HepG2 (cell line): ENCODE results near the gene TLR1. TPM values are rescaled to one million over a fixed set of nuclear protein-coding genes. Genes with fewer than 3 reads are reported as not detected.

ENCODE experiments used
- ATAC-seq: fragments of 200-7000 bp; cut with Tn5 transposase; 3 replicates; pipeline ENCODE4 v1.9.1; 2020; ENCODE audit warnings: mild to moderate bottlenecking, moderate library complexity
- BruUV-seq: library from RNA; stranded (reverse); fragments of 400-500 nt; replicated peaks from 2 replicates; lab custom pipeline; 2021; lab: Mats Ljungman, UMichigan
- CTCF ChIA-PET: fragments of 300-600 bp; formaldehyde crosslinking; extraction: SDS; loops from one replicate; lab custom pipeline; 2021; ENCODE audit warnings: low total read pairs, inconsistent platforms, low intra/inter-chr PET ratio; lab: Yijun Ruan, JAX
- POLR2A ChIA-PET: fragments of 350-600 bp; sonication (Branson Sonifier 250); formaldehyde crosslinking; loops from one replicate; lab custom pipeline; 2020; ENCODE audit warnings: antibody characterized with exemption, inconsistent platforms; lab: Yijun Ruan, JAX
- DNase-seq: peaks from one replicate; pipeline ENCODE4 v3.0.0-alpha.2; 2015; ENCODE audit warnings: low spot score
- FAIRE-seq: peaks from 3 replicates; lab custom pipeline; 2011; peaks lifted over from hg19 to GRCh38; lab: Jason Lieb, UNC
- H2AFZ ChIP-seq: one replicate; pipeline ENCODE4 v1.6.1; 2011; ENCODE audit warnings: low read length, inconsistent platforms
- H3K27ac ChIP-seq: fragments of 300-600 bp; 3 replicates; pipeline ENCODE4 v1.8.0; 2011; ENCODE audit warnings: mixed run types, mild to moderate bottlenecking, mixed read lengths, low read length, inconsistent platforms; ENCODE audit not compliant: insufficient read depth; ENCODE audit errors: extremely low read length
- H3K27me3 ChIP-seq, 2 experiments: fragments of 200-600 bp in 1 of 2; 2 replicates in 1 of 2; 3 replicates in 1 of 2; pipeline versions ENCODE4 v1.6.0 to v1.8.0; 2011; ENCODE audit warnings: low read length in 2 of 2, mild to moderate bottlenecking in 2 of 2, moderate library complexity in 2 of 2, inconsistent platforms in 1 of 2; ENCODE audit not compliant: insufficient read depth in 2 of 2, control insufficient read depth in 1 of 2
- H3K36me3 ChIP-seq, 2 experiments: fragments of 200-600 bp in 1 of 2; replicated peaks in 1 of 2; 2 replicates in 1 of 2; 3 replicates in 1 of 2; pipeline versions ENCODE4 v1.5.1 to v1.8.0; 2011; ENCODE audit warnings: low read length in 2 of 2, inconsistent platforms in 1 of 2; ENCODE audit not compliant: insufficient read depth in 2 of 2, control insufficient read depth in 1 of 2
- H3K4me1 ChIP-seq: 2 replicates; pipeline ENCODE4 v1.5.1; 2012; ENCODE audit warnings: low read length, inconsistent platforms; ENCODE audit not compliant: insufficient read depth
- H3K4me2 ChIP-seq: 2 replicates; pipeline ENCODE4 v1.6.0; 2011; ENCODE audit warnings: low read depth, low read length, inconsistent platforms
- H3K4me3 ChIP-seq, 3 experiments: fragments of 200-600 bp in 1 of 3; sonication (generic), shearing (Covaris generic) in 1 of 3; replicated peaks in 1 of 3; 2 replicates each; pipeline ENCODE4 v1.5.1; 2011 to 2016; ENCODE audit warnings: low read length in 3 of 3, inconsistent platforms in 2 of 3, low read depth in 2 of 3, mild to moderate bottlenecking in 2 of 3, control low read depth in 1 of 3, mixed read lengths in 1 of 3; ENCODE audit not compliant: insufficient read depth in 1 of 3
- H3K79me2 ChIP-seq: one replicate; pipeline ENCODE4 v1.6.1; 2011; ENCODE audit warnings: low read length, inconsistent platforms; ENCODE audit not compliant: insufficient read depth
- H3K9ac ChIP-seq: 2 replicates; pipeline ENCODE4 v1.6.0; 2011; ENCODE audit warnings: mild to moderate bottlenecking, low read depth, low read length, inconsistent platforms; ENCODE audit not compliant: insufficient read depth
- H3K9me3 ChIP-seq: 2 replicates; pipeline ENCODE4 v1.5.1; 2012; ENCODE audit warnings: mild to moderate bottlenecking, low read length
- H4K20me1 ChIP-seq: 2 replicates; pipeline ENCODE4 v1.6.0; 2011; ENCODE audit warnings: inconsistent platforms, mild to moderate bottlenecking, low read length, moderate library complexity; ENCODE audit not compliant: insufficient read depth
- ATF3 ChIP-seq: sonication (generic); formaldehyde crosslinking; IDR thresholded peaks from 2 replicates; pipeline ENCODE4 v1.4.0; 2020; ENCODE audit warnings: missing genetic modification reagents
- BHLHE40 ChIP-seq: IDR thresholded peaks from 2 replicates; pipeline ENCODE4 v1.6.1; 2011; ENCODE audit warnings: low read length, improper control_type of control experiment
- IRF9 ChIP-seq: sonication (generic); formaldehyde crosslinking; IDR thresholded peaks from 2 replicates; pipeline ENCODE4 v1.8.0; 2022; ENCODE audit warnings: missing genetic modification reagents, mild to moderate bottlenecking, borderline replicate concordance
- IRX3 ChIP-seq: sonication (generic); formaldehyde crosslinking; IDR thresholded peaks from 2 replicates; pipeline ENCODE4 v1.8.1; 2023; ENCODE audit warnings: mild to moderate bottlenecking, low read depth, missing genetic modification reagents, borderline replicate concordance
- KDM6A ChIP-seq: IDR thresholded peaks from 2 replicates; pipeline ENCODE4 v1.6.1; 2016; ENCODE audit warnings: low read depth
- NFRKB ChIP-seq: fragments of 450-650 bp; IDR thresholded peaks from 2 replicates; pipeline ENCODE4 v1.6.1; 2017
- PAF1 ChIP-seq: IDR thresholded peaks from 2 replicates; pipeline ENCODE4 v1.6.1; 2016; ENCODE audit warnings: missing genetic modification reagents, missing compliant biosample characterization
- PHF21A ChIP-seq: sonication (generic); formaldehyde crosslinking; IDR thresholded peaks from 2 replicates; pipeline ENCODE4 v1.5.0; 2020; ENCODE audit warnings: mild to moderate bottlenecking, missing genetic modification reagents
- RBM22 ChIP-seq: fragments of 200-400 bp; formaldehyde crosslinking; optimal IDR thresholded peaks from 2 replicates; pipeline ENCODE3; 2017; ENCODE audit warnings: mild to moderate bottlenecking, low read length, moderate library complexity
- SCMH1 ChIP-seq: sonication (generic); formaldehyde crosslinking; IDR thresholded peaks from 2 replicates; pipeline ENCODE4 v1.9.0; 2021; ENCODE audit warnings: missing genetic modification reagents, mild to moderate bottlenecking, borderline replicate concordance
- TFDP1 ChIP-seq: IDR thresholded peaks from 2 replicates; pipeline ENCODE4 v1.6.1; 2016; ENCODE audit warnings: missing compliant biosample characterization, missing genetic modification reagents, borderline replicate concordance
- THAP8 ChIP-seq: sonication (generic); formaldehyde crosslinking; IDR thresholded peaks from 2 replicates; pipeline ENCODE4 v1.5.1; 2020; ENCODE audit warnings: missing genetic modification reagents, mild to moderate bottlenecking, borderline replicate concordance
- ZNF564 ChIP-seq: sonication (generic); formaldehyde crosslinking; IDR thresholded peaks from 2 replicates; pipeline ENCODE4 v1.8.1; 2023; ENCODE audit warnings: mild to moderate bottlenecking, missing genetic modification reagents
- ZNF616 ChIP-seq: sonication (generic); formaldehyde crosslinking; IDR thresholded peaks from 2 replicates; pipeline ENCODE4 v1.5.0; 2020; ENCODE audit warnings: low read depth, mild to moderate bottlenecking, missing genetic modification reagents
- ZNF674 ChIP-seq: sonication (generic); formaldehyde crosslinking; IDR thresholded peaks from 2 replicates; pipeline ENCODE4 v1.5.0; 2020; ENCODE audit warnings: low read depth, mild to moderate bottlenecking, missing genetic modification reagents
- ZNF678 ChIP-seq: sonication (generic); formaldehyde crosslinking; IDR thresholded peaks from 2 replicates; pipeline ENCODE4 v1.4.0; 2020; ENCODE audit warnings: mild to moderate bottlenecking, missing genetic modification reagents
- whole genome bisulfite sequencing: methylation state at CpG from one replicate; pipeline ENCODE4 v1.1.6; 2017; ENCODE audit warnings: low lambda C conversion rate; 5-methylcytosine and 5-hydroxymethylcytosine counted together
- in situ Hi-C: cut with HindIII; loops from 2 replicates; pipeline ENCODE4 v1.10.0; 2017; ENCODE audit warnings: low pct_unique_long_range_greater_than_20kb; ENCODE audit not compliant: extremely low pct_ligation_motif_present
- intact Hi-C: fragments of 100-400 bp; cut with micrococcal nuclease; formaldehyde crosslinking; loops from one replicate; pipeline ENCODE4 v1.10.0; 2022; ENCODE audit not compliant: unreplicated experiment
- polyA plus RNA-seq, 8 experiments: library from polyadenylated mRNA; depleted of rRNA in 3 of 8; stranded (reverse) in 7 of 8; unstranded in 1 of 8; fragments of >200 nt; fragmentation: Illumina TruSeq in 4 of 8; extraction: Trizol in 4 of 8; gene quantifications; 2 replicates each; pipeline versions ENCODE4 v1.2.1 to v1.2.3, GENCODE V29; 2011 to 2016; ENCODE audit warnings: low read depth in 4 of 8, missing spikeins in 1 of 8, mixed read lengths in 1 of 8; ENCODE audit not compliant: insufficient read depth in 1 of 8
- total RNA-seq, 5 experiments: library from RNA; depleted of rRNA; stranded (reverse); fragments of >200 nt; fragmentation: Illumina TruSeq; extraction: Trizol; gene quantifications; 2 replicates each; pipeline ENCODE4 v1.2.3, GENCODE V29; 2016; ENCODE audit warnings: low read depth in 1 of 5

TLR1 gene
- total and polyA plus RNA-seq, 2 of the 13 experiments (the other 11 are each of a cell fraction or from before 2014, with no cell fraction given) = 0.08 to 0.11 TPM

- ChIA-PET POLR2A (no interaction called here), CTCF (no interaction called here)
- no peaks in the 10 kb centered on the region for H3K4me1 ChIP-seq
- H2AFZ ChIP-seq = no peak overlapping the region
- no peak overlapping the region for H3K27ac ChIP-seq
- TF ChIP-seq ZNF564 (CRISPR knock-in tag) = no peak
- no peak for TF ChIP-seq RBM22
- no peak for TF ChIP-seq PAF1 (CRISPR knock-in tag)
- TF ChIP-seq ATF3 (CRISPR knock-in tag) = no peak
- TF ChIP-seq ZNF678 = no peak
- no peak for TF ChIP-seq TFDP1
- no peak for TF ChIP-seq SCMH1 (CRISPR knock-in tag)
- TF ChIP-seq BHLHE40 = no peak
- TF ChIP-seq NFRKB = no peak
- no peak for TF ChIP-seq IRX3
- no peak for TF ChIP-seq THAP8 (CRISPR knock-in tag)
- no peak for TF ChIP-seq PHF21A (CRISPR knock-in tag)
- no peak for TF ChIP-seq ZNF674 (CRISPR knock-in tag)
- no peak for TF ChIP-seq KDM6A
- TF ChIP-seq ZNF616 (CRISPR knock-in tag) = no peak
- no peak for TF ChIP-seq IRF9 (CRISPR knock-in tag)
- no peaks in the 10 kb centered on the region for H3K79me2 ChIP-seq
- intact Hi-C loops (no loop called here), in situ Hi-C loops (loop anchor here (25.0 kb wide), 1 partner anchor 373 kb away; no protein-coding TSS in a partner anchor)
- WGBS = 56% methylated on average over 3 of the region's 3 CpGs
- DNase-seq = no peak
- no peak overlapping the region for H3K9ac ChIP-seq
- no TSS peak for BruUV-seq
- no peak overlapping the region for H3K4me3 ChIP-seq
- no peaks in the 10 kb centered on the region for H3K36me3 ChIP-seq
- H3K4me2 ChIP-seq = no peak overlapping the region
- H3K27me3 ChIP-seq = peaks cover 0 to 18% of the 10 kb centered on the region in 2 experiments; a peak in 2 of 5 replicates
- no peaks in the 10 kb centered on the region for H3K9me3 ChIP-seq
- FAIRE-seq = no peak
- no peaks in the 10 kb centered on the region for H4K20me1 ChIP-seq
- no peak for ATAC-seq
Measured at GRCh38 chr4:38764277-38764676, 40.3 kb downstream of the TLR1 start.
